GM06990 (cell line): Measurements from ENCODE around the gene RAB34.

Experiments
- DNase-seq: peaks from one replicate; pipeline ENCODE4 v3.0.0-alpha.2; 2011; ENCODE audit not compliant: insufficient read length; ENCODE audit errors: extremely low read depth
- H3K27me3 ChIP-seq: replicated peaks from 2 replicates; pipeline ENCODE4 v1.6.0; 2011; ENCODE audit warnings: low read length; ENCODE audit not compliant: control insufficient read depth, insufficient read depth
- H3K36me3 ChIP-seq: 2 replicates; pipeline ENCODE4 v1.5.1; 2011; ENCODE audit warnings: low read length; ENCODE audit not compliant: control insufficient read depth, insufficient read depth
- H3K4me3 ChIP-seq: replicated peaks from 2 replicates; pipeline ENCODE4 v1.5.1; 2011; ENCODE audit warnings: low read depth, mild to moderate bottlenecking, control low read depth, low read length
- TF ChIP-seq, protein P1 (sequence below): IDR thresholded peaks from 2 replicates; pipeline ENCODE4 v1.5.1; 2011; ENCODE audit warnings: low read length, control low read depth, mild to moderate bottlenecking, inconsistent platforms; ENCODE audit not compliant: insufficient read depth, poor library complexity, severe bottlenecking

RAB34 gene, protein sequence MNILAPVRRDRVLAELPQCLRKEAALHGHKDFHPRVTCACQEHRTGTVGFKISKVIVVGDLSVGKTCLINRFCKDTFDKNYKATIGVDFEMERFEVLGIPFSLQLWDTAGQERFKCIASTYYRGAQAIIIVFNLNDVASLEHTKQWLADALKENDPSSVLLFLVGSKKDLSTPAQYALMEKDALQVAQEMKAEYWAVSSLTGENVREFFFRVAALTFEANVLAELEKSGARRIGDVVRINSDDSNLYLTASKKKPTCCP

DNA sequence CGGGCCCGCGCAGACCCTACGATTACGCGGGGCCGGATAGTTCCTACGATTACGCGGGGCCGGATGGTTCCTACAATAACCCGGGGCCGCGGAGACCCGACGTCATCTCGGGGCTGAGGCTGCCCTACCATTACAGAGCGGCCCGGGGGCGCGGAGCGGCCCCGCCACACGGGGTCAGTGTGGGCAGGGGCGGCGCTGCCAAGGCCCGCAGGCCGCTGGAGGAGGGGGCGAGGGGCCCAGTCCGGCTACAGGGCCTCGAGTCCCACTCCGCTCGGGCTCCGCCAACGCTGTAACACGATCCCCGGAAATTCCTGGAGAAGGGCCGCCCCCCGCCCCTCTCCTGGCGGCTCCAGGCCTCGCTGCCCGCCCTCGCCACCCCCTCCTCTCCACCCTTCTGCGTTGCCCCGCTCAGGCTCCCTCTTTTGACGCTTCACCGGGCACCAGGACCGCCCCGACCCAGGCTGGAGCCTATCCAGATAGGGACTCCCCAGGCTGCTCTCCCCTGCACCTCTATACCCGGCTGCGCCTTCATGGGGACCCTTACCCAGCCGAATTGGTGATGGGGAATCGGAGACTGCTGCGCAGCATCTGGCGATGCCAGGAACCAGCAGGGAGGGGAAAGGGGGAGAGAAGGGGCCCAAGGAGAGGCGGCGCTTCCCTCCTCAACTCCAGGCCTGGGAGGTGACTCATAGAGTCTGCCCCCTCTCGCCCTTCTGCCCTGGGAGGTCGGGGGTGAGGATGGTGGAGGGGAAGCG is at the start of gene RAB34:
Gene RAB34, minus strand, starts transcription at position 291 of the 755 bp plus-strand sequence. CDS start 602 bp downstream, outside the sequence.
- Histone ChIP-seq H3K4me3 (no peak within 1 kb of the TSS), H3K36me3 (peaks cover 15% of the 10 kb centered on the region), H3K27me3 (no peaks in the 10 kb centered on the region; the same call in 1 of the 2 replicates)
- TF ChIP-seq, protein P1, sequence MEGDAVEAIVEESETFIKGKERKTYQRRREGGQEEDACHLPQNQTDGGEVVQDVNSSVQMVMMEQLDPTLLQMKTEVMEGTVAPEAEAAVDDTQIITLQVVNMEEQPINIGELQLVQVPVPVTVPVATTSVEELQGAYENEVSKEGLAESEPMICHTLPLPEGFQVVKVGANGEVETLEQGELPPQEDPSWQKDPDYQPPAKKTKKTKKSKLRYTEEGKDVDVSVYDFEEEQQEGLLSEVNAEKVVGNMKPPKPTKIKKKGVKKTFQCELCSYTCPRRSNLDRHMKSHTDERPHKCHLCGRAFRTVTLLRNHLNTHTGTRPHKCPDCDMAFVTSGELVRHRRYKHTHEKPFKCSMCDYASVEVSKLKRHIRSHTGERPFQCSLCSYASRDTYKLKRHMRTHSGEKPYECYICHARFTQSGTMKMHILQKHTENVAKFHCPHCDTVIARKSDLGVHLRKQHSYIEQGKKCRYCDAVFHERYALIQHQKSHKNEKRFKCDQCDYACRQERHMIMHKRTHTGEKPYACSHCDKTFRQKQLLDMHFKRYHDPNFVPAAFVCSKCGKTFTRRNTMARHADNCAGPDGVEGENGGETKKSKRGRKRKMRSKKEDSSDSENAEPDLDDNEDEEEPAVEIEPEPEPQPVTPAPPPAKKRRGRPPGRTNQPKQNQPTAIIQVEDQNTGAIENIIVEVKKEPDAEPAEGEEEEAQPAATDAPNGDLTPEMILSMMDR: no peak
- DNase-seq: peak; percentile 75

DNA sequence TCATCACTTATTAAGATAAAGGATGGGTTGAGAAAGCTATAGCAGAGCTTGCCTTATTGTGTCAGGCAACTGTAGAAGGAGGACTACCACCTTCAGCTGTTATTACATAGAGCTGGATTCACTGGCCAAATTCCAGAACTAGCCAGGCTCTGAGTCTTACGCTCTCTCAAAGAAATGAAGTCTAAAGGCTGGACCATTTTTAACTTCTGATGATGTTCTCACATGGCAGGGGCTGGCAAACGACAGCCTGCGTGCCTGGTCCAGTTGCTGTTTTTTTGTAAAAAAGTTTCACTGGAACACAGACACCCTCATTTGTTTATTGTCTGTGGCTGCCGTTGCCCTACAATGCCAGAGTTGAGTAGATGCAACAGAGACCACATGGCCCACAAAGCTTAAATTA is 47.4 kb upstream of the RAB34 start:
- Histone ChIP-seq H3K27me3 (no peaks in the 10 kb centered on the region), H3K4me3 (no peak overlapping the region), H3K36me3 (peaks cover 9% of the 10 kb centered on the region)
- TF ChIP-seq, protein P1: no peak
- DNase-seq: no peak

DNA sequence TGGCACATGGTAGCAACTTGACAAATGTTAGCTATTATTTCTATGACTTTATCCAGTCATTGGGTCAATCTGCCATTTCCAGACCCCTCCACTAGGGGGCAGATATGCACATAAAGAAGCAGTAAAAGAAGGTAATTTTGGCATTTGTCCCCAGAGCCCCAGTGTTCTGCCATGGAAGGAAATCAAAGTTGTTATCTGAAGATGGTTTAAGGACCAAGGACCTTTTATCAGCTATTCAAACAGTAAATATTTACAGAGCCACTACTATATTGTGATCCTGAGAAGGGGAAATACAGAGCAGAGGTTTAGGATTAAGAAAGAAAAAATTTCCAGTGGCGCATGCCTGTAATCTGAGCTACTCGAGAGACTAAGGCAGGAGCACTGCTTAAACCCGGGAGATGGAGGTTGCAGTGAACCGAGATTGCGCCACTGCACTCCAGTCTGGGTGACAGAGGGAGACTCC is 46.2 kb upstream of the RAB34 start:
- H3K36me3 ChIP-seq: peaks cover 14% of the 10 kb centered on the region
- TF ChIP-seq, protein P1: peak; percentile 81
- H3K27me3 ChIP-seq: no peaks in the 10 kb centered on the region
- DNase-seq: no peak
- H3K4me3 ChIP-seq: no peak overlapping the region

DNA sequence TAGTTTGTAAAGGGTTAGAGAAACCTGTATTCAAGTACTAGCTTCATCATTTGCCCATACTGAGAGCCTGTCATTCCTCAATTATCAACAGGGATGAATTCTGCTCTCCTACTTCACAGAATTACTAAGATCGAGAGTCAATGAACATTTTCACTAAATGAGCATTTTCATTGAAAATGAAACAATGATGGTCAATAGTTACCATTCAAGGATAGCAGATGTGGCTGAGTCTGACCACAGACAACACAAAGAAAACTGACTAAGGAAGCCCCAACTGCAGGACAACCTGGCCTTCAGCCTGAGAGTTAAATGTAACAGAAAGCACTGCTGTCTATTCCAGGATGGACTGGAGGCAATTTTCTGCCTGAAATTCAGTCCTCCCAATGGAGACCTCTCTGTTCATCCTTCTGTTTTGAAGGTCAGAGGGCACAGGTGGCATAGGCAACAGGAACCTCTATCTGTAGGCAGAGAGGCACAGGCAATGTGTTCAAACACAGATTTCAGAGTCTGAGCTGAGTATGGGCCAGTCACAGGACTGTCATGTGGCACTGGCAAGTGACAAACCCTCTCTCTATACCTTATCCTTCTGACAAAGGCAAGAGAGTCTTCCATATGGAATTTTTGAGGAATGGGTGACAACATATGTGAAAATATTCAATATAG is 45.6 kb upstream of the RAB34 start:
- H3K27me3 ChIP-seq: no peaks in the 10 kb centered on the region
- TF ChIP-seq, protein P1: no peak
- DNase-seq: no peak
- no peak overlapping the region; the same call in 1 of the 2 replicates for H3K4me3 ChIP-seq
- peaks cover 19% of the 10 kb centered on the region for H3K36me3 ChIP-seq

DNA sequence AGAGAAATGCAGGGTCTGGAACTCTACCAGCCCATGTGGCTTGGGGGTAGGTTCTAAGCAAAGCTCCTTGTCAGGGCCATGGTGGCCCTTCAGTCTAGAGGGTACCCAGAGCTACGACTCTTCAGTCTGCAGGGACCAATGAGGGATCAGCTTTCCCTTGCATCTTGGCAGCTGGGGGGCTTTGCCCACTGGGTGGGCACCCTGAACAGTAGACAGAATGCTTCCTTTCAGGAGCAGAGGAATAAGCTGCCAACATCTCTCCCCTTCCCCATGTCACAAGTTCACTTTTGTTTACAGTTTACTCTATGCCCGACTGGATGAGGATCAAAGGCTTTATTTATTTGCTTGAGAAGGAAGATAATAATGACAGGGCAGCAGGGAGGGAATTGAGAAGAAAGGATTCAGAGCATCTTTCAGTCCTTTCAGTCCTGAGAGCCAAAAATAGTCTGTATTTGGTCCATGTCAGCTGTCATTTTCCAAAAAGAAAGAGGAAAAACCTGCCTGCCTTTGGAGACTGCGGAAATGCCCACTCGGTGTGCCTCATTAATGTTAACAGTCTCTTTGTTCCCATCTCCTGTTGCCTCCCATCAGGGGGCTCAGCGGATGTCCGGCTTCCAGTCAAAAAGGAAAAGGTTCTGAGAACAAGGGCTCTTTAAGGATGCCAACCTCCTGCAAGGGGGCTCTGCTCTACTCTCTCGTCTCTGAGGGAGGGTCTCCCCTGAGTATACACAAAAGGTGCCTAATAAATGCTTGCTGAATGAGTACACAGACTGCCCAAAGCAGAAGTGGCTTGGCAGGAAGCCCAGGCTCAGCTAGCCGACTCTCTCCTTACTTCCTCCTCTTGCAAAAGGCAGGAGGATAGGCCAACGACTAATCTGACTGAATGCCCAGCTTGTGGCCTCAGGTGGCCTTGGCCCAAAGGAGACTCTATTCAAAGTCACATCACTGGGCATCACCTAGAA is 43.2 kb upstream of the RAB34 start:
- DNase-seq: no peak
- Histone ChIP-seq H3K27me3 (no peaks in the 10 kb centered on the region), H3K36me3 (peaks cover 23% of the 10 kb centered on the region), H3K4me3 (no peak overlapping the region)
- TF ChIP-seq, protein P1: no peak
